Measurements from ENCODE around the gene USP17L5.
"Not testable (repeated sequence)": the region's sequence is repeated elsewhere in the genome, so short reads cannot be mapped to it uniquely, and the experiment has no call there.

- not testable (repeated sequence) for TF ChIP-seq CTCF (IDR thresholded peaks at IDR 0.05); RXRA (IDR thresholded peaks at IDR 0.05; ENCODE audit: borderline replicate concordance, low read depth); EP300 (IDR thresholded peaks at IDR 0.05; ENCODE audit: borderline replicate concordance in 1 of 2, low read depth in 1 of 2, low read length in 1 of 2); MXI1 (IDR thresholded peaks at IDR 0.05; ENCODE audit: low read depth, low read length)
These were observed 40.7 kb downstream of the USP17L5 start for GRCh38 chr4:9379881-9380280.

Measured in SK-N-SH (cell line).